Muscle of leg (tissue), 11 donors: ENCODE results near the gene GPR156. TPM values are rescaled to one million over a fixed set of nuclear protein-coding genes. Genes with fewer than 3 reads are reported as not detected.
A peak's percentile ranks its signal among the peaks of the same experiment; 100 is the strongest.

ENCODE experiments used
- DNase-seq: peaks from one replicate; pipeline ENCODE4 v3.0.0; 2013
- H3K27ac ChIP-seq: one replicate; pipeline ENCODE4 v1.5.1; 2013; ENCODE audit warnings: mild to moderate bottlenecking, low read length, control low read depth
- H3K27me3 ChIP-seq: one replicate; pipeline ENCODE4 v1.6.1; 2013; ENCODE audit warnings: low read length; ENCODE audit not compliant: control insufficient read depth, insufficient read depth
- H3K36me3 ChIP-seq: one replicate; pipeline ENCODE4 v1.6.1; 2013; ENCODE audit warnings: low read length; ENCODE audit not compliant: control insufficient read depth, insufficient read depth
- H3K4me1 ChIP-seq: one replicate; pipeline ENCODE4 v1.6.1; 2013; ENCODE audit warnings: low read length; ENCODE audit not compliant: control insufficient read depth, insufficient read depth
- H3K4me3 ChIP-seq: one replicate; pipeline ENCODE4 v1.5.1; 2013; ENCODE audit warnings: low read length, control low read depth
- H3K9me3 ChIP-seq: replicated peaks from 2 replicates; pipeline ENCODE4 v1.6.1; 2013; ENCODE audit warnings: low read depth, low read length; ENCODE audit not compliant: control insufficient read depth
- WGBS: methylation state at CpG from one replicate; pipeline ENCODE4 v1.1.5; 2013; ENCODE audit warnings: missing lambda C conversion rate; ENCODE audit not compliant: insufficient coverage; 5-methylcytosine and 5-hydroxymethylcytosine counted together
- polyA plus RNA-seq, 8 donors: library from polyadenylated mRNA; unstranded; fragments of 120-200 nt; gene quantifications; one replicate each; pipeline versions ENCODE4 v1.2.1 to v1.2.3, GENCODE V29; 2013; ENCODE audit warnings: inconsistent platforms in 1 of 8, low replicate concordance in 1 of 8; ENCODE audit not compliant: insufficient read length in 8 of 8, insufficient read depth in 1 of 8
- total RNA-seq: library from RNA; stranded (reverse); fragments of 120-200 nt; gene quantifications from one replicate; pipeline ENCODE4 v1.2.4, GENCODE V29; 2013

Gene GPR156
- total and polyA plus RNA-seq, 9 donors, result 1.6 to 3.1 (median 2.1) TPM

GRCh38 chr3:120276767-120277166 lies 8.3 kb downstream of the GPR156 start:
- DNase-seq, result no peak
- no peaks in the 10 kb centered on the region for H3K9me3 ChIP-seq
- peaks cover 11% of the 10 kb centered on the region for H3K4me1 ChIP-seq
- H3K4me3 ChIP-seq, result no peak overlapping the region
- H3K36me3 ChIP-seq, result no peaks in the 10 kb centered on the region
- 80% methylated on average over 1 of the region's 2 CpGs for WGBS
- no peak overlapping the region for H3K27ac ChIP-seq
- no peaks in the 10 kb centered on the region for H3K27me3 ChIP-seq

DNA sequence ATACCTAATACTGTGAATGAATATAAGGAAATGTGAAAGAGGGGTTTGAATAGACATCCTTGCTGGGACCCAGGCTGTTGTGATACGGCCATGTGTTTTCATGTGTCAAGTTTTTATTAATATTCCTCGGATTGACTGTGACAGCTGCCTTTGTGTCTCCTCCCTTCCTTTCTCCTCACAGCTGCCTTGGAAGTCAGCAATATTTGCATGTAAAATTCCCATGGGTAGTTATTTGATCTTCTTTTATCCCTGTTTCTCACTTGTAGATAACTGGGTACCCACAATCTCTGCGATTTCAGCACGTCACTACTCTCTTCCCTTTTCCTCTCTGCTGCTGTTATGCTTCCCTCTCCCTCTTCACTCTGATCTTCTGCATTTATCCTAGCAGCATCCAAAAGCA lies 9.4 kb downstream of the GPR156 start:
- H3K4me3 ChIP-seq, result peak overlapping the region; percentile 8
- peaks cover 12% of the 10 kb centered on the region for H3K4me1 ChIP-seq
- no peaks in the 10 kb centered on the region for H3K36me3 ChIP-seq
- H3K27me3 ChIP-seq, result no peaks in the 10 kb centered on the region
- 30% methylated on average over 3 of the region's 4 CpGs for WGBS
- H3K27ac ChIP-seq, result peak overlapping the region; percentile 60
- no peaks in the 10 kb centered on the region for H3K9me3 ChIP-seq
- DNase-seq, result peak; percentile 82

GRCh38 chr3:120274739-120275167 lies 10.3 kb downstream of the GPR156 start:
- Histone ChIP-seq H3K4me1 (peaks cover 12% of the 10 kb centered on the region), H3K27me3 (no peaks in the 10 kb centered on the region), H3K27ac (peak overlapping the region; percentile 5), H3K9me3 (no peaks in the 10 kb centered on the region), H3K4me3 (no peak overlapping the region), H3K36me3 (no peaks in the 10 kb centered on the region)
- DNase-seq, result peak; percentile 84
- WGBS, result 32% methylated on average over 3 of the region's 5 CpGs

GRCh38 chr3:120272286-120272685 lies 12.7 kb downstream of the GPR156 start:
- Histone ChIP-seq H3K4me1 (peaks cover 12% of the 10 kb centered on the region), H3K9me3 (no peaks in the 10 kb centered on the region), H3K27ac (peak overlapping the region; percentile 53), H3K27me3 (no peaks in the 10 kb centered on the region), H3K4me3 (no peak overlapping the region), H3K36me3 (no peaks in the 10 kb centered on the region)
- peak; percentile 86 for DNase-seq
- WGBS, result 20% methylated on average over 1 of the region's 1 CpG

GRCh38 chr3:120265989-120266388 lies 19.0 kb downstream of the GPR156 start:
- no peak overlapping the region for H3K4me3 ChIP-seq
- H3K27ac ChIP-seq, result no peak overlapping the region
- H3K9me3 ChIP-seq, result no peaks in the 10 kb centered on the region
- 56% methylated on average over 3 of the region's 5 CpGs for WGBS
- DNase-seq, result peak; percentile 52
- H3K4me1 ChIP-seq, result no peaks in the 10 kb centered on the region
- no peaks in the 10 kb centered on the region for H3K27me3 ChIP-seq
- no peaks in the 10 kb centered on the region for H3K36me3 ChIP-seq

DNA sequence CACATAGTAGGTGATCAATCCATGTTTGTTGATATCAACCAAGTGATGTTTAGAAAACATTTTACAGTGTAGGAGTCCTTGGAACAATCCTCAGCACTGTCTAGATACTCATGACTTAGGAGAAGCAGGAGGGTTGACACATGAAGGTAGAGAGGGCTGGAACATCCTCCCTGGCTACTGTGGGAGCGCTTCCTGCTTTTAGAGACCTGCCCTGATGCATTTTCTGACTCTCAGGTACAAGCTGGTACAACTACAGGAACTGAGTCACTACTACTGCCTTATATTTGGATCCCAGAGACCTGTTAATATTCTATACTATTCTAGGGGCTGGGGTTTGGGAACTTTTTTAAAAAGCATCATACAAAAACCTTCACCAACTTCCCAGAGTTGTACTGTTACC lies 20.1 kb downstream of the GPR156 start:
- no peaks in the 10 kb centered on the region for H3K4me1 ChIP-seq
- H3K27me3 ChIP-seq, result no peaks in the 10 kb centered on the region
- no peaks in the 10 kb centered on the region for H3K36me3 ChIP-seq
- H3K27ac ChIP-seq, result no peak overlapping the region
- no peaks in the 10 kb centered on the region for H3K9me3 ChIP-seq
- no peak overlapping the region for H3K4me3 ChIP-seq
- no CpG with 5 or more reads among the region's 1 CpG for WGBS
- no peak for DNase-seq

DNA sequence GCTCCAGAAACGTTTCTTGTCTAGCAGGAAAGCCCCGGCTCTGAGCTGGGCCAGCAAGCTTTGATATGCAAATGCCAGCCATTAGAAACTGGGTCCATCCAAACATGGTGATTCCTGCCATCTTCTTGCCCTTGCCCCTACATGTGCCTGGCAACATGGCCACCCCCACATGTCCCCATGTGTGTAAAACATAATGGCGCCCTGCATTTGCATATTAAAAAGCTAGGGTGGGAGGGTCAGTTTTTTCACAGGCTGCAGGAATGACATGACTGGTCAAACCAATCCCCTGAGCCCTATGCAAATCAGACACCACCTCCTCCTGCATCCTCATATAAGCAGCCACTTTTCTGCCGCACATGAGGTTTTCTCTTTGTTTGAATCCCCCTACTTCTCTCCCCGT lies 21.2 kb downstream of the GPR156 start:
- Histone ChIP-seq H3K27me3 (no peaks in the 10 kb centered on the region), H3K36me3 (no peaks in the 10 kb centered on the region), H3K9me3 (no peaks in the 10 kb centered on the region), H3K4me1 (no peaks in the 10 kb centered on the region), H3K27ac (no peak overlapping the region), H3K4me3 (no peak overlapping the region)
- 53% methylated on average over 4 of the region's 5 CpGs for WGBS
- DNase-seq, result no peak

DNA sequence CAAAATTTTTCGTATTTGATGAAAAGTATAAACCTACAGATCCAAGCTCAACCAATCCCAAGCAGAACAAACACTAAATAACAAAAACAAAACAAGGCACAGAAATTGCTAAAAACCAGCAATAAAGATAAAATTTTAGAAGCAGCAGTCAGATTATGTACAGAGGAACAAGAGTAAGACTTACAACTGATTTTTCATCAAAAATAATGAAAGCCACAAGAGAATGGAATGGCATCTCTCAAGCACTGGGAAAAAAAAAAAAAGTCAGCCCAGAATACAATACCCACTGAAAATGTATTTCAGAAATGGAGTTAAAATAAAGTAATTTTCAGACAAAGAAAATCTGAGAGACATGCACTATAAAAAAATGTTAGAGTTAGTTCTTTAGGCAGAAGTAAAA lies 27.0 kb downstream of the GPR156 start:
- Histone ChIP-seq H3K27ac (no peak overlapping the region), H3K4me1 (no peaks in the 10 kb centered on the region), H3K27me3 (no peaks in the 10 kb centered on the region), H3K36me3 (no peaks in the 10 kb centered on the region), H3K4me3 (no peak overlapping the region), H3K9me3 (peaks cover 4% of the 10 kb centered on the region)
- DNase-seq, result no peak
- WGBS, result no CpG with 5 or more reads among the region's 1 CpG

- H3K4me1 ChIP-seq, result peaks cover 3% of the 10 kb centered on the region
- no peaks in the 10 kb centered on the region for H3K27me3 ChIP-seq
- H3K9me3 ChIP-seq, result no peaks in the 10 kb centered on the region
- H3K4me3 ChIP-seq, result no peak overlapping the region
- no peaks in the 10 kb centered on the region for H3K36me3 ChIP-seq
- no peak for DNase-seq
- no peak overlapping the region for H3K27ac ChIP-seq
Measured at GRCh38 chr3:120245386-120245785, 39.6 kb downstream of the GPR156 start.

GRCh38 chr3:120244834-120245225 lies 40.2 kb downstream of the GPR156 start:
- WGBS, result 48% methylated on average over 2 of the region's 3 CpGs
- no peaks in the 10 kb centered on the region for H3K27me3 ChIP-seq
- DNase-seq, result peak; percentile 20
- peaks cover 3% of the 10 kb centered on the region for H3K4me1 ChIP-seq
- H3K9me3 ChIP-seq, result no peaks in the 10 kb centered on the region
- H3K4me3 ChIP-seq, result no peak overlapping the region
- no peaks in the 10 kb centered on the region for H3K36me3 ChIP-seq
- H3K27ac ChIP-seq, result no peak overlapping the region

GRCh38 chr3:120239644-120240043 lies 45.4 kb downstream of the GPR156 start:
- WGBS, result no CpG with 5 or more reads among the region's 2 CpGs
- no peak overlapping the region for H3K27ac ChIP-seq
- no peak for DNase-seq
- H3K4me1 ChIP-seq, result no peaks in the 10 kb centered on the region
- no peak overlapping the region for H3K4me3 ChIP-seq
- H3K9me3 ChIP-seq, result no peaks in the 10 kb centered on the region
- H3K27me3 ChIP-seq, result no peaks in the 10 kb centered on the region
- no peaks in the 10 kb centered on the region for H3K36me3 ChIP-seq
